ENCODE measurements around the gene FIBP.

The FIBP gene

GRCh38 chr11:65862941-65863888 lies 25.1 kb downstream of the FIBP start:
- H3K4me3 ChIP-seq (ENCODE audit: low read depth, low read length), result peak overlapping the region; percentile 8
- ChIA-PET POLR2A (interaction anchor here (0.6 to 1.9 kb wide), 6 partner anchors 8 to 753 kb away, joined by 3 to 14 read pairs (median 4); partner anchors contain the start of genes CCDC85B and KAT5), CTCF (interaction anchor here (0.8 to 6.0 kb wide), 6 partner anchors 8 to 97 kb away, joined by 3 to 174 read pairs (median 4); partner anchors contain the start of gene EFEMP2)
- TF ChIP-seq CTCF (IDR thresholded peaks at IDR 0.05; ENCODE audit: insufficient read depth, low read length, missing control alignments), result no peak
- no peak for DNase-seq (ENCODE audit: low read depth, low spot score)

GRCh38 chr11:65862191-65862735 lies 26.0 kb downstream of the FIBP start:
- ChIA-PET POLR2A (interaction anchor here (1.2 to 1.9 kb wide), 4 partner anchors 9 to 752 kb away, joined by 3 to 14 read pairs (median 6); partner anchors contain the start of gene CCDC85B), CTCF (interaction anchor here (1.0 to 6.0 kb wide), 4 partner anchors 9 to 98 kb away, joined by 3 to 174 read pairs (median 43); partner anchors contain the start of genes EFEMP2 and FIBP)
- no peak for DNase-seq (ENCODE audit: low read depth, low spot score)
- TF ChIP-seq CTCF (IDR thresholded peaks at IDR 0.05; ENCODE audit: insufficient read depth, low read length, missing control alignments), result no peak
- peak overlapping the region; percentile 95 for H3K4me3 ChIP-seq (ENCODE audit: low read depth, low read length)

- no peak for TF ChIP-seq CTCF (IDR thresholded peaks at IDR 0.05; ENCODE audit: insufficient read depth, low read length, missing control alignments)
- peak overlapping the region; percentile 95 for H3K4me3 ChIP-seq (ENCODE audit: low read depth, low read length)
- ChIA-PET CTCF (interaction anchor here (0.8 to 6.0 kb wide), 13 partner anchors 10 to 151 kb away, joined by 3 to 174 read pairs (median 4); partner anchors contain the start of genes CCDC85B, CTSW, EFEMP2 and FIBP), POLR2A (interaction anchor here (1.9 to 5.2 kb wide), 3 partner anchors 8 to 28 kb away, joined by 14 to 103 read pairs (median 67); partner anchors contain the start of genes CCDC85B, EFEMP2 and FIBP)
- no peak for DNase-seq (ENCODE audit: low read depth, low spot score)
These were observed 26.6 kb downstream of the FIBP start for GRCh38 chr11:65861533-65862183.

- DNase-seq (ENCODE audit: low read depth, low spot score), result no peak
These were observed 27.1 kb downstream of the FIBP start for GRCh38 chr11:65861165-65861505.

More at GRCh38 chr11:65861165-65861505, 27.1 kb downstream of the FIBP start:
- no peak for TF ChIP-seq CTCF (IDR thresholded peaks at IDR 0.05; ENCODE audit: insufficient read depth, low read length, missing control alignments)
- CTCF ChIA-PET, result interaction anchor here (0.6 to 6.0 kb wide), 15 partner anchors 10 to 150 kb away, joined by 3 to 174 read pairs (median 4); partner anchors contain the start of genes CCDC85B, CTSW, EFEMP2 and FIBP
- POLR2A ChIA-PET, result interaction anchor here (0.6 to 5.2 kb wide), 4 partner anchors 9 to 141 kb away, joined by 3 to 103 read pairs (median 40); partner anchors contain the start of genes BANF1, CCDC85B, EFEMP2 and FIBP
- H3K4me3 ChIP-seq (ENCODE audit: low read depth, low read length), result peak overlapping the region; percentile 95

All from AG04449 (cell line).